ENCODE measurements around the gene TOM1L1. TPM values are rescaled to one million over a fixed set of nuclear protein-coding genes. Genes with fewer than 3 reads are reported as not detected.

Gene TOM1L1
- total RNA-seq, 2 experiments from 2014 or later = 2.0 to 2.6 TPM

- intact Hi-C loops (cut with micrococcal nuclease) = no loop called here
- CTCF ChIA-PET = no interaction called here
- POLR2A ChIA-PET = no interaction called here
- DNase-seq = no peak
- H3K4me3 Mint-ChIP-seq = no peak overlapping the region
- H3K27me3 Mint-ChIP-seq = peaks cover 1% of the 10 kb centered on the region
- no peaks in the 10 kb centered on the region for H3K4me1 Mint-ChIP-seq (ENCODE audit: low read depth)
- no peak overlapping the region for H3K27ac Mint-ChIP-seq
- H3K36me3 Mint-ChIP-seq = no peaks in the 10 kb centered on the region
- H3K9me3 Mint-ChIP-seq = no peaks in the 10 kb centered on the region
Measured at GRCh38 chr17:54933921-54934320, 33.3 kb downstream of the TOM1L1 start.

- intact Hi-C loops (cut with micrococcal nuclease) = no loop called here
- CTCF ChIA-PET = no interaction called here
Measured at GRCh38 chr17:54935471-54935870, 34.8 kb downstream of the TOM1L1 start.

GRCh38 chr17:54937018-54937417, 36.4 kb downstream of the TOM1L1 start:
- Mint-ChIP-seq H3K4me3 (no peak overlapping the region), H3K4me1 (ENCODE audit: low read depth) (no peaks in the 10 kb centered on the region)
- CTCF ChIA-PET = no interaction called here

More at GRCh38 chr17:54935471-54935870, 34.8 kb downstream of the TOM1L1 start:
- Mint-ChIP-seq H3K4me1 (ENCODE audit: low read depth) (no peaks in the 10 kb centered on the region), H3K4me3 (no peak overlapping the region), H3K27ac (no peak overlapping the region), H3K9me3 (no peaks in the 10 kb centered on the region), H3K27me3 (no peaks in the 10 kb centered on the region), H3K36me3 (no peaks in the 10 kb centered on the region)
- POLR2A ChIA-PET = no interaction called here
- DNase-seq = no peak

DNA sequence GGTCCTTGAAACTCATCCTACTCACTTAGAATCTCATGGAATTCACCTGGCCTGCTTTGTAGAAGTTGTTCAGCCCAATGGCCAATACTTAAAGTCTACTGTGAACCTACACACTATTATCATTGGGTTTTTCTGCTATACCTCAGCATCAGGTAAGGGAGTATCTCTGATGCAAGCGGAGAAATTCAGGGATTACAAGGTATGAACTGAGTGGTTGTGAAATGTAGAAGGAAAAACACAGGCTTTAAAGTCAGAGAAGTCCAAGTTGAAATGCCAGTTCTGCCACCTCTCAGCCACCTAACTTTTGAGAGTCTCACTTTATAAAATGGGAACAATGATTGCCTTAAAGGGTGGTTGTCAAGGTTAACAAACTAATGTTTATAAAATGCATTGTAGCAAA, 36.8 kb downstream of the TOM1L1 start:
- CTCF ChIA-PET = no interaction called here
- Mint-ChIP-seq H3K27ac (no peak overlapping the region), H3K9me3 (no peaks in the 10 kb centered on the region), H3K36me3 (no peaks in the 10 kb centered on the region), H3K4me1 (ENCODE audit: low read depth) (no peaks in the 10 kb centered on the region), H3K4me3 (no peak overlapping the region), H3K27me3 (no peaks in the 10 kb centered on the region)
- no peak for DNase-seq
- intact Hi-C loops (cut with micrococcal nuclease) = no loop called here
- POLR2A ChIA-PET = no interaction called here

More at GRCh38 chr17:54937018-54937417, 36.4 kb downstream of the TOM1L1 start:
- H3K9me3 Mint-ChIP-seq = no peaks in the 10 kb centered on the region
- no peak for DNase-seq
- POLR2A ChIA-PET = no interaction called here
- no peak overlapping the region for H3K27ac Mint-ChIP-seq
- intact Hi-C loops (cut with micrococcal nuclease) = no loop called here
- H3K36me3 Mint-ChIP-seq = no peaks in the 10 kb centered on the region
- H3K27me3 Mint-ChIP-seq = no peaks in the 10 kb centered on the region

GRCh38 chr17:54941285-54941684, 40.6 kb downstream of the TOM1L1 start:
- H3K27me3 Mint-ChIP-seq = no peaks in the 10 kb centered on the region
- H3K4me3 Mint-ChIP-seq = no peak overlapping the region
- POLR2A ChIA-PET = no interaction called here

DNA sequence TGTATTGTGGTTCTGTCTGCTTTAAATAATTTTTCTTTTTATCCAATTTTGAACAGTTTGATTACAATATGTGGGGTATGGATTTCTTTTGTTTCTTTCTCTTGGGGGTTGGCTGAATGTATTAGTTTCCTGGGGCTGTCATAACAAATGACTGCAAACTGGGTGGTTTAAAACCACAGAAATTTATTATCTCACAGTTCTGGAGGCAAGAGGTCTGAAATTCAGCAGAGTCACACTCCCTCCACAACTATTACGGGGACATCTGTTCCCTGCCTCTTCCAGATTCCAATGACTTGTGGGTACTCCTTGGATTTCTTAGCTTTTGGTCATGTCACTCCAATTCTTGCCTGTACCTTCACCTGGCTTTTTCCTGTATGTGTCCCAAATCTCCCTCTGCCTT, 44.1 kb downstream of the TOM1L1 start:
- no peak for DNase-seq
- no peak overlapping the region for H3K27ac Mint-ChIP-seq
- no peaks in the 10 kb centered on the region for H3K9me3 Mint-ChIP-seq
- intact Hi-C loops (cut with micrococcal nuclease) = no loop called here
- peaks cover 12% of the 10 kb centered on the region for H3K27me3 Mint-ChIP-seq
- no peak overlapping the region for H3K4me3 Mint-ChIP-seq
- no peaks in the 10 kb centered on the region for H3K4me1 Mint-ChIP-seq (ENCODE audit: low read depth)
- no peaks in the 10 kb centered on the region for H3K36me3 Mint-ChIP-seq
- CTCF ChIA-PET = no interaction called here
- POLR2A ChIA-PET = no interaction called here

More at GRCh38 chr17:54941285-54941684, 40.6 kb downstream of the TOM1L1 start:
- CTCF ChIA-PET = no interaction called here
- intact Hi-C loops (cut with micrococcal nuclease) = no loop called here
- no peaks in the 10 kb centered on the region for H3K9me3 Mint-ChIP-seq
- H3K4me1 Mint-ChIP-seq (ENCODE audit: low read depth) = no peaks in the 10 kb centered on the region
- no peak overlapping the region for H3K27ac Mint-ChIP-seq
- no peak for DNase-seq
- no peaks in the 10 kb centered on the region for H3K36me3 Mint-ChIP-seq

GRCh38 chr17:54945231-54945630, 44.6 kb downstream of the TOM1L1 start:
- no peaks in the 10 kb centered on the region for H3K9me3 Mint-ChIP-seq
- ChIA-PET POLR2A (no interaction called here), CTCF (no interaction called here)
- H3K27ac Mint-ChIP-seq = no peak overlapping the region
- H3K4me1 Mint-ChIP-seq (ENCODE audit: low read depth) = no peaks in the 10 kb centered on the region
- H3K4me3 Mint-ChIP-seq = no peak overlapping the region
- no peak for DNase-seq
- peaks cover 12% of the 10 kb centered on the region for H3K27me3 Mint-ChIP-seq
- intact Hi-C loops (cut with micrococcal nuclease) = no loop called here
- no peaks in the 10 kb centered on the region for H3K36me3 Mint-ChIP-seq

- no peak overlapping the region for H3K27ac Mint-ChIP-seq
- no peaks in the 10 kb centered on the region for H3K9me3 Mint-ChIP-seq
- DNase-seq = no peak
- intact Hi-C loops (cut with micrococcal nuclease) = no loop called here
- H3K27me3 Mint-ChIP-seq = peaks cover 12% of the 10 kb centered on the region
- no peaks in the 10 kb centered on the region for H3K36me3 Mint-ChIP-seq
- no peak overlapping the region for H3K4me3 Mint-ChIP-seq
- CTCF ChIA-PET = no interaction called here
- H3K4me1 Mint-ChIP-seq (ENCODE audit: low read depth) = no peaks in the 10 kb centered on the region
- POLR2A ChIA-PET = no interaction called here
Measured at GRCh38 chr17:54945671-54946070, 45.0 kb downstream of the TOM1L1 start.

DNA sequence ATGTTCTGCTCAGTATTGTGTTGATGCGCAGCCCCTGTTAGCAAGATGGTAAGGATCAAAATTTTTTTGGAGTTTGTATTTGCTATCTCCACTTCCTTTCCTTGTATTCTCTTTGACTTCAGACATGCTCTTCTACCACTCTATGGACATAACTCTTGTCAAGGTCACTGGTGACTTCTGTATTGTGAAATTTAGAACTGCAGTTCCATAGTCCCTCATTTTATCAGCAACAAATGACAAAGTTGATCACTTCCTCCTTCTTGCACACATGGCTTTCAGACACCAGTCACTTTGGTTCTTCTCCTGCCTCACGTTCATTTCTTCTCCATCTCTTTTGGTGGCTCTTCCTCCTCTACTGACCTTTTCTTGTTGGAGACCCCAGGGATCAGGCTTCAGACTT, 46.7 kb downstream of the TOM1L1 start:
- Mint-ChIP-seq H3K27ac (no peak overlapping the region), H3K4me3 (no peak overlapping the region), H3K27me3 (peaks cover 12% of the 10 kb centered on the region), H3K9me3 (no peaks in the 10 kb centered on the region), H3K4me1 (ENCODE audit: low read depth) (no peaks in the 10 kb centered on the region), H3K36me3 (no peaks in the 10 kb centered on the region)
- ChIA-PET POLR2A (no interaction called here), CTCF (no interaction called here)
- no peak for DNase-seq
- intact Hi-C loops (cut with micrococcal nuclease) = no loop called here

DNA sequence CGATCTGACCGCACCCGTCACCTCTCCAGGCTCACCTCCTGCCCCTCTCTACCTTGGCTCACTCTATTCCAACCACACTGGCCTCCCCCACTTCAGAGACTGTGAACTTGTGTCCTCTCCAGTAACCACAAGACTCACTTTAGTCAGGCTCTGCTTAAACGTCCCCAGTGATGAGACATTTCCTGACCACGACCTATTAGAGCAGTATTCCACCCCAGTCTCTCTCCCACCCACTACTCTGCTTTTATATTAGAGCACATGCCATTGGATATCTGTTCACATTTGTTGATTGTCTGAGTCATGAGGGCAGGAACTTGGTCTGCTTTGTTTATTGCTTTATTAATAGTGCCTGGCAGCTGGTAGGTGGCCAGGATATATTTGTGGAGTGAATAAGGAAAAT, 47.7 kb downstream of the TOM1L1 start:
- DNase-seq = no peak
- Mint-ChIP-seq H3K9me3 (no peaks in the 10 kb centered on the region), H3K4me3 (no peak overlapping the region), H3K36me3 (peaks cover 2% of the 10 kb centered on the region), H3K27ac (no peak overlapping the region), H3K4me1 (ENCODE audit: low read depth) (no peaks in the 10 kb centered on the region), H3K27me3 (peaks cover 12% of the 10 kb centered on the region)
- POLR2A ChIA-PET = no interaction called here
- CTCF ChIA-PET = no interaction called here
- intact Hi-C loops (cut with micrococcal nuclease) = no loop called here

GRCh38 chr17:54950116-54950515, 49.5 kb downstream of the TOM1L1 start:
- Mint-ChIP-seq H3K4me3 (no peak overlapping the region), H3K27ac (no peak overlapping the region), H3K36me3 (peaks cover 5% of the 10 kb centered on the region), H3K4me1 (ENCODE audit: low read depth) (no peaks in the 10 kb centered on the region), H3K9me3 (no peaks in the 10 kb centered on the region), H3K27me3 (peaks cover 12% of the 10 kb centered on the region)
- DNase-seq = no peak
- POLR2A ChIA-PET = no interaction called here
- CTCF ChIA-PET = interaction anchor here (0.6 kb wide), 1 partner anchor 12 kb away, joined by 3 read pairs; no protein-coding TSS in a partner anchor
- intact Hi-C loops (cut with micrococcal nuclease) = no loop called here

GRCh38 chr17:54951286-54951685, 50.6 kb downstream of the TOM1L1 start:
- intact Hi-C loops (cut with micrococcal nuclease) = no loop called here
- no peak for DNase-seq
- H3K4me1 Mint-ChIP-seq (ENCODE audit: low read depth) = no peaks in the 10 kb centered on the region
- H3K9me3 Mint-ChIP-seq = no peaks in the 10 kb centered on the region
- ChIA-PET POLR2A (no interaction called here), CTCF (no interaction called here)
- H3K4me3 Mint-ChIP-seq = no peak overlapping the region
- H3K27ac Mint-ChIP-seq = no peak overlapping the region
- peaks cover 12% of the 10 kb centered on the region for H3K27me3 Mint-ChIP-seq
- peaks cover 5% of the 10 kb centered on the region for H3K36me3 Mint-ChIP-seq

- Mint-ChIP-seq H3K9me3 (no peaks in the 10 kb centered on the region), H3K27ac (no peak overlapping the region), H3K4me1 (ENCODE audit: low read depth) (no peaks in the 10 kb centered on the region), H3K36me3 (peaks cover 21% of the 10 kb centered on the region), H3K4me3 (no peak overlapping the region), H3K27me3 (no peaks in the 10 kb centered on the region)
- intact Hi-C loops (cut with micrococcal nuclease) = no loop called here
- ChIA-PET CTCF (no interaction called here), POLR2A (no interaction called here)
- DNase-seq = no peak
Measured at GRCh38 chr17:54956791-54957190, 56.1 kb downstream of the TOM1L1 start.
